Ishikawa (cell line): ENCODE measurements around the gene RBMS3.
A peak's percentile ranks its signal among the peaks of the same experiment; 100 is the strongest.

Experiments used
- CEBPB ChIP-seq: IDR thresholded peaks from 2 replicates; pipeline ENCODE4 v1.6.1; 2012
- CREB1 ChIP-seq: IDR thresholded peaks from 2 replicates; pipeline ENCODE4 v1.6.1; 2012; ENCODE audit warnings: low read depth
- EGR1 ChIP-seq: IDR thresholded peaks from 2 replicates; pipeline ENCODE4 v1.6.1; 2012
- EP300 ChIP-seq: IDR thresholded peaks from 2 replicates; pipeline ENCODE4 v1.6.1; 2012; ENCODE audit warnings: borderline replicate concordance
- FOXM1 ChIP-seq: IDR thresholded peaks from 2 replicates; pipeline ENCODE4 v1.6.1; 2012; ENCODE audit warnings: low read depth, borderline replicate concordance
- NFIC ChIP-seq: IDR thresholded peaks from 2 replicates; pipeline ENCODE4 v1.6.1; 2012
- RAD21 ChIP-seq: IDR thresholded peaks from 2 replicates; pipeline ENCODE4 v1.6.1; 2012; ENCODE audit warnings: low read depth
- TAF1 ChIP-seq: IDR thresholded peaks from 2 replicates; pipeline ENCODE4 v1.6.1; 2012; ENCODE audit warnings: low read depth, mild to moderate bottlenecking
- TCF12 ChIP-seq: IDR thresholded peaks from 2 replicates; pipeline ENCODE4 v1.6.1; 2012; ENCODE audit warnings: low read depth
- TEAD4 ChIP-seq: IDR thresholded peaks from 2 replicates; pipeline ENCODE4 v1.6.1; 2012
- YY1 ChIP-seq: IDR thresholded peaks from 2 replicates; pipeline ENCODE4 v1.6.1; 2012; ENCODE audit warnings: low read depth
- ZBTB7A ChIP-seq: IDR thresholded peaks from 2 replicates; pipeline ENCODE4 v1.6.1; 2012; ENCODE audit warnings: low read depth
- TF ChIP-seq, protein P1 (sequence below): IDR thresholded peaks from 2 replicates; pipeline ENCODE4 v1.6.1; 2012; ENCODE audit warnings: low read depth, mild to moderate bottlenecking
- TF ChIP-seq, protein P2 (sequence below): IDR thresholded peaks from 2 replicates; pipeline ENCODE4 v1.6.1; 2012
- TF ChIP-seq, protein P3 (sequence below): IDR thresholded peaks from 2 replicates; pipeline ENCODE4 v1.6.1; 2012

Gene RBMS3

GRCh38 chr3:29506502-29506901, 225.6 kb downstream of the RBMS3 start:
- TF ChIP-seq TEAD4 (no peak), ZBTB7A (no peak), CREB1 (no peak), RAD21 (no peak), FOXM1 (no peak), YY1 (no peak), CEBPB (no peak), NFIC (no peak), TCF12 (no peak), TAF1 (no peak)
- TF ChIP-seq, protein P1, sequence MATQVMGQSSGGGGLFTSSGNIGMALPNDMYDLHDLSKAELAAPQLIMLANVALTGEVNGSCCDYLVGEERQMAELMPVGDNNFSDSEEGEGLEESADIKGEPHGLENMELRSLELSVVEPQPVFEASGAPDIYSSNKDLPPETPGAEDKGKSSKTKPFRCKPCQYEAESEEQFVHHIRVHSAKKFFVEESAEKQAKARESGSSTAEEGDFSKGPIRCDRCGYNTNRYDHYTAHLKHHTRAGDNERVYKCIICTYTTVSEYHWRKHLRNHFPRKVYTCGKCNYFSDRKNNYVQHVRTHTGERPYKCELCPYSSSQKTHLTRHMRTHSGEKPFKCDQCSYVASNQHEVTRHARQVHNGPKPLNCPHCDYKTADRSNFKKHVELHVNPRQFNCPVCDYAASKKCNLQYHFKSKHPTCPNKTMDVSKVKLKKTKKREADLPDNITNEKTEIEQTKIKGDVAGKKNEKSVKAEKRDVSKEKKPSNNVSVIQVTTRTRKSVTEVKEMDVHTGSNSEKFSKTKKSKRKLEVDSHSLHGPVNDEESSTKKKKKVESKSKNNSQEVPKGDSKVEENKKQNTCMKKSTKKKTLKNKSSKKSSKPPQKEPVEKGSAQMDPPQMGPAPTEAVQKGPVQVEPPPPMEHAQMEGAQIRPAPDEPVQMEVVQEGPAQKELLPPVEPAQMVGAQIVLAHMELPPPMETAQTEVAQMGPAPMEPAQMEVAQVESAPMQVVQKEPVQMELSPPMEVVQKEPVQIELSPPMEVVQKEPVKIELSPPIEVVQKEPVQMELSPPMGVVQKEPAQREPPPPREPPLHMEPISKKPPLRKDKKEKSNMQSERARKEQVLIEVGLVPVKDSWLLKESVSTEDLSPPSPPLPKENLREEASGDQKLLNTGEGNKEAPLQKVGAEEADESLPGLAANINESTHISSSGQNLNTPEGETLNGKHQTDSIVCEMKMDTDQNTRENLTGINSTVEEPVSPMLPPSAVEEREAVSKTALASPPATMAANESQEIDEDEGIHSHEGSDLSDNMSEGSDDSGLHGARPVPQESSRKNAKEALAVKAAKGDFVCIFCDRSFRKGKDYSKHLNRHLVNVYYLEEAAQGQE: no peak
- TF ChIP-seq, protein P2, sequence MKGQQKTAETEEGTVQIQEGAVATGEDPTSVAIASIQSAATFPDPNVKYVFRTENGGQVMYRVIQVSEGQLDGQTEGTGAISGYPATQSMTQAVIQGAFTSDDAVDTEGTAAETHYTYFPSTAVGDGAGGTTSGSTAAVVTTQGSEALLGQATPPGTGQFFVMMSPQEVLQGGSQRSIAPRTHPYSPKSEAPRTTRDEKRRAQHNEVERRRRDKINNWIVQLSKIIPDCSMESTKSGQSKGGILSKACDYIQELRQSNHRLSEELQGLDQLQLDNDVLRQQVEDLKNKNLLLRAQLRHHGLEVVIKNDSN: no peak

- no peak for TF ChIP-seq TCF12
These were observed 230.8 kb downstream of the RBMS3 start for GRCh38 chr3:29511701-29512100.

- TF ChIP-seq FOXM1: peak; percentile 63; the same call in 1 of the 2 replicates
- TF ChIP-seq TCF12: peak; percentile 59
- TF ChIP-seq, protein P1: no peak
- TF ChIP-seq, protein P3, sequence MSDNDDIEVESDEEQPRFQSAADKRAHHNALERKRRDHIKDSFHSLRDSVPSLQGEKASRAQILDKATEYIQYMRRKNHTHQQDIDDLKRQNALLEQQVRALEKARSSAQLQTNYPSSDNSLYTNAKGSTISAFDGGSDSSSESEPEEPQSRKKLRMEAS: 0 out of 2 replicates have a peak, but pooled peaks have one; percentile 46
- 0 out of 2 replicates have a peak, but pooled peaks have one; percentile 10 for TF ChIP-seq CEBPB
- TF ChIP-seq EP300: peak; percentile 84
- TF ChIP-seq, protein P2: no peak
- 0 out of 2 replicates have a peak, but pooled peaks have one; percentile 23 for TF ChIP-seq YY1
- TF ChIP-seq TEAD4: peak; percentile 83
- TF ChIP-seq NFIC: peak; percentile 55
These were observed 231.8 kb downstream of the RBMS3 start for GRCh38 chr3:29512641-29513040.

DNA sequence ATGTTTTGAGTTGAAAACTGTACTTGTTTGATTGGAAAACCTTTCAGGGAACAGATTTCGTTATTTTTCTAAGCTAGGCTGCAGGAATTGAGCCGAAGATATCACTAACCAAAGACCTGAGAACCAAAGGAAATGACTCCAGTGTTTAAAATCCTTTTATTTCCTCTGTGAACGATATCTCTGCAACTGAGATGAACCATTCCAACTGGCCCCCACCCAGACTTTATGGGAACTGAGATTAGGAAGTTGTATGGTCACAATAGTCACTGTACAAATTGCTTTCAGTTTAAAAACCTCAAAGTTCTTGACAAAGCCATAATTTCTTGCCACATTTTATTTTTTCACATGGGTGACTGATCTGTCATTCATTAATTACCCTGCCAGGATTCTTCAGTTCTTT, 232.4 kb downstream of the RBMS3 start:
- TF ChIP-seq NFIC: no peak
- no peak for TF ChIP-seq TAF1
- no peak for TF ChIP-seq RAD21
- no peak for TF ChIP-seq YY1

- TF ChIP-seq CEBPB: no peak
- no peak for TF ChIP-seq TAF1
- TF ChIP-seq, protein P2: no peak
- TF ChIP-seq YY1: no peak
- TF ChIP-seq ZBTB7A: no peak
- TF ChIP-seq, protein P1: no peak
- no peak for TF ChIP-seq EGR1
- TF ChIP-seq CREB1: no peak
- TF ChIP-seq RAD21: no peak
- TF ChIP-seq, protein P3: no peak
- no peak for TF ChIP-seq TEAD4
- TF ChIP-seq EP300: no peak
- no peak for TF ChIP-seq FOXM1
- TF ChIP-seq NFIC: no peak
- TF ChIP-seq TCF12: no peak
These were observed 233.3 kb downstream of the RBMS3 start for GRCh38 chr3:29514170-29514569.
